ENCODE results near the gene CFAP99. TPM values are rescaled to one million over a fixed set of nuclear protein-coding genes. Genes with fewer than 3 reads are reported as not detected.

Gene CFAP99
- total RNA-seq, 2 donors from 2014 or later: not detected

- H3K27me3 ChIP-seq: no peaks in the 10 kb centered on the region
- no peak overlapping the region for H3K4me3 ChIP-seq
- WGBS, 2 donors: 83 to 91% methylated on average over 7 of the region's 7 CpGs
- H3K9me3 ChIP-seq: no peaks in the 10 kb centered on the region
- intact Hi-C loops (cut with DNase I): loop anchor here (10.0 kb wide), 1 partner anchor 234 kb away; no protein-coding TSS in a partner anchor
- no peaks in the 10 kb centered on the region for H3K36me3 ChIP-seq (replicated peaks in 1 of 2; ENCODE audit: insufficient read depth in 1 of 2, low read depth in 2 of 2)
- TF ChIP-seq POLR2A (IDR thresholded peaks at IDR 0.05) (no peak), CTCF (IDR thresholded peaks at IDR 0.05) (no peak)
- ATAC-seq (no peak), DNase-seq (no peak)
- H3K27ac ChIP-seq: no peak overlapping the region
- H3K4me1 ChIP-seq: no peaks in the 10 kb centered on the region
These were observed 29.8 kb downstream of the CFAP99 start for GRCh38 chr4:2448589-2448988.

- H3K4me3 ChIP-seq: no peak overlapping the region
- DNase-seq (no peak), ATAC-seq (no peak)
- H3K27ac ChIP-seq: no peak overlapping the region
- WGBS, 2 donors: 85 to 92% methylated on average over 11 of the region's 11 CpGs
- intact Hi-C loops (cut with DNase I): loop anchor here (10.0 kb wide), 1 partner anchor 234 kb away; no protein-coding TSS in a partner anchor
- H3K9me3 ChIP-seq: no peaks in the 10 kb centered on the region
- H3K36me3 ChIP-seq (replicated peaks in 1 of 2; ENCODE audit: insufficient read depth in 1 of 2, low read depth in 2 of 2): no peaks in the 10 kb centered on the region
- no peaks in the 10 kb centered on the region for H3K27me3 ChIP-seq
- no peaks in the 10 kb centered on the region for H3K4me1 ChIP-seq
- TF ChIP-seq POLR2A (IDR thresholded peaks at IDR 0.05) (no peak), CTCF (IDR thresholded peaks at IDR 0.05) (no peak)
These were observed 30.3 kb downstream of the CFAP99 start for GRCh38 chr4:2449051-2449450.

- H3K9me3 ChIP-seq: no peaks in the 10 kb centered on the region
- no peak for DNase-seq
- no peak overlapping the region for H3K27ac ChIP-seq
- TF ChIP-seq POLR2A (IDR thresholded peaks at IDR 0.05) (no peak), CTCF (IDR thresholded peaks at IDR 0.05) (no peak)
- H3K4me3 ChIP-seq: no peak overlapping the region
- WGBS, 2 donors: 89 to 91% methylated on average over 20 to 27 of the region's 27 CpGs
- H3K36me3 ChIP-seq (replicated peaks in 1 of 2; ENCODE audit: insufficient read depth in 1 of 2, low read depth in 2 of 2): no peaks in the 10 kb centered on the region
- no peaks in the 10 kb centered on the region for H3K27me3 ChIP-seq
- intact Hi-C loops (cut with DNase I): loop anchor here (10.0 kb wide), 1 partner anchor 235 kb away; no protein-coding TSS in a partner anchor
- H3K4me1 ChIP-seq: no peaks in the 10 kb centered on the region
- no peak for ATAC-seq
These were observed 31.0 kb downstream of the CFAP99 start for GRCh38 chr4:2449511-2450392.

DNA sequence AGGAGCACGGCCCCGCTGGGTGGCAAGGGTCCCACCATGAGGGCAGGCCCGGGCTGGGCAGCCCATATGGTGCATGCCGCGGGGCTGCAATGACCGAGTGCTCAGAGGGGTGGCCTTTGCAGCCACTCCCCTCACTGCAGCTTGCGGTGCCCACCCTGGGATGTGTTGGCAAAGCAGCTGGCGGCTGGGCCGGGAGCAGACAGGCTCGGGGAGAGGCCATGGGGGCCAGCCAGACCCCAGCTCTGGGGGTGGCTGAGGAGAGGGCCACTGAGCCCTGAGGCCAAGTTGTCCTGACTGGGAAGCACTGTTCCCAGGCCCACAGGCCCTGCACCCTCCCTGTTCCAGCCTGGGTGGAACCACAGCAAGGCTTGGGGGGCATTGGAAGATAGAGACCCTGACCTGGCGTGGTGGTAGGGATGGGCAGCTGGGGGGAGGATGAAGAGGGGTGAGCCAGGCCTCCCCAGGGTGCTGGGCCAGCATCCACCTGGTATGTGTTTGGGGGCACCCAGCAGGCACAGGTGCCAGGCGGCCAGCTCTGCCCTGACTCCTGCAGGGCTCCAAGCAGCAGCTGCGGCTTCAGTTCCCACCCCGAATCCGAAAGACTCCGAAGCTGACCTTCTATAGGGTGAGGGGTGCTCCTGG lies 31.8 kb downstream of the CFAP99 start:
- intact Hi-C loops (cut with DNase I): no loop called here
- DNase-seq: no peak
- Histone ChIP-seq H3K27ac (no peak overlapping the region), H3K27me3 (no peaks in the 10 kb centered on the region), H3K36me3 (replicated peaks in 1 of 2; ENCODE audit: insufficient read depth in 1 of 2, low read depth in 2 of 2) (no peaks in the 10 kb centered on the region), H3K9me3 (no peaks in the 10 kb centered on the region), H3K4me1 (no peaks in the 10 kb centered on the region), H3K4me3 (no peak overlapping the region)
- no peak for TF ChIP-seq POLR2A (IDR thresholded peaks at IDR 0.05)
- no peak for TF ChIP-seq CTCF (IDR thresholded peaks at IDR 0.05)
- WGBS, 2 donors: 90 to 93% methylated on average over 15 to 16 of the region's 16 CpGs
- ATAC-seq: no peak
